GM12878 (cell line): ENCODE results near the gene CWF19L2. TPM values are rescaled to one million over a fixed set of nuclear protein-coding genes. Genes with fewer than 3 reads are reported as not detected.

Experiments
- ATAC-seq: fragments of 200-7000 bp; cut with Tn5 transposase; 3 replicates; pipeline ENCODE4 v1.9.1; 2020; ENCODE audit warnings: mild to moderate bottlenecking, moderate library complexity
- BruUV-seq: library from RNA; stranded (reverse); fragments of 400-500 nt; replicated peaks from 2 replicates; lab custom pipeline; 2021; lab: Mats Ljungman, UMichigan
- CTCF ChIA-PET: fragments of 300-600 bp; sonication (Branson Sonifier 250); formaldehyde crosslinking; extraction: SDS; loops from one replicate; lab custom pipeline; 2021; ENCODE audit warnings: inconsistent platforms; lab: Yijun Ruan, JAX
- POLR2A ChIA-PET: fragments of 350-600 bp; formaldehyde crosslinking; extraction: SDS; loops from one replicate; lab custom pipeline; 2021; ENCODE audit warnings: inconsistent platforms; lab: Charles Lee
- RAD21 ChIA-PET: fragments of 300-600 bp; sonication (Branson Sonifier 250); formaldehyde crosslinking; loops from one replicate; lab custom pipeline; 2023; ENCODE audit warnings: antibody characterized with exemption; ENCODE audit not compliant: unreplicated experiment; lab: Charles Lee
- SMC1A ChIA-PET: fragments of 300-600 bp; sonication (Branson Sonifier 250); formaldehyde crosslinking; loops from one replicate; lab custom pipeline; 2023; ENCODE audit not compliant: unreplicated experiment, uncharacterized antibody; lab: Charles Lee
- DNase-seq: peaks from one replicate; pipeline ENCODE4 v3.0.0-alpha.2; 2011; ENCODE audit warnings: low read depth, low spot score
- FAIRE-seq: peaks from 3 replicates; lab custom pipeline; 2011; peaks lifted over from hg19 to GRCh38; lab: Jason Lieb, UNC
- H2AFZ ChIP-seq: 2 replicates; pipeline ENCODE4 v1.6.0; 2011; ENCODE audit warnings: low read depth, low read length, control low read depth; ENCODE audit not compliant: control insufficient read depth
- H3K27ac ChIP-seq: 2 replicates; pipeline ENCODE4 v1.5.1; 2011; ENCODE audit warnings: control low read depth; ENCODE audit not compliant: control insufficient read depth, insufficient read depth
- H3K27me3 ChIP-seq, 2 experiments: replicated peaks in 1 of 2; 2 replicates each; pipeline versions ENCODE4 v1.6.0 to v1.6.1; 2011; ENCODE audit warnings: low read length in 1 of 2; ENCODE audit not compliant: control insufficient read depth in 2 of 2, insufficient read depth in 2 of 2
- H3K36me3 ChIP-seq, 2 experiments: 2 replicates each; pipeline ENCODE4 v1.5.1; 2011; ENCODE audit warnings: low read length in 1 of 2; ENCODE audit not compliant: control insufficient read depth in 2 of 2, insufficient read depth in 2 of 2
- H3K4me1 ChIP-seq: 2 replicates; pipeline ENCODE4 v1.6.1; 2011; ENCODE audit warnings: mild to moderate bottlenecking, low read length, moderate library complexity, mixed read lengths; ENCODE audit not compliant: control insufficient read depth, insufficient read depth
- H3K4me2 ChIP-seq: 2 replicates; pipeline ENCODE4 v1.6.0; 2011; ENCODE audit warnings: control low read depth; ENCODE audit not compliant: control insufficient read depth, insufficient read depth
- H3K4me3 ChIP-seq: fragments of 200-600 bp; sonication (generic); 2 replicates; pipeline ENCODE4 v1.5.1; 2016
- H3K79me2 ChIP-seq: 2 replicates; pipeline ENCODE4 v1.6.0; 2011; ENCODE audit warnings: low read length; ENCODE audit not compliant: control insufficient read depth, insufficient read depth
- H3K9ac ChIP-seq: 2 replicates; pipeline ENCODE4 v1.8.0; 2011; ENCODE audit warnings: low read length, control low read depth, mixed read lengths; ENCODE audit not compliant: control insufficient read depth, insufficient read depth
- H3K9me3 ChIP-seq: replicated peaks from 3 replicates; pipeline ENCODE4 v1.5.1; 2011; ENCODE audit warnings: mild to moderate bottlenecking, low read length; ENCODE audit not compliant: control insufficient read depth, insufficient read depth
- H4K20me1 ChIP-seq: 2 replicates; pipeline ENCODE4 v1.6.0; 2011; ENCODE audit not compliant: control insufficient read depth, insufficient read depth
- BMI1 ChIP-seq: fragments of 450-650 bp; IDR thresholded peaks from 2 replicates; pipeline ENCODE4 v1.6.1; 2016; ENCODE audit warnings: mild to moderate bottlenecking, moderate library complexity, borderline replicate concordance
- BRCA1 ChIP-seq: IDR thresholded peaks from 2 replicates; pipeline ENCODE4 v1.6.1; 2011; ENCODE audit warnings: low read depth, low read length, improper control_type of control experiment
- CHD2 ChIP-seq: IDR thresholded peaks from 2 replicates; pipeline ENCODE4 v1.6.1; 2011; ENCODE audit warnings: low read depth, low read length, improper control_type of control experiment, borderline replicate concordance
- CHD4 ChIP-seq: fragments of 200-600 bp; sonication (generic); IDR thresholded peaks from 2 replicates; pipeline ENCODE4 v1.6.1; 2016; ENCODE audit warnings: mild to moderate bottlenecking
- CREB1 ChIP-seq: IDR thresholded peaks from 2 replicates; pipeline ENCODE4 v1.6.1; 2012; ENCODE audit warnings: low read depth, mild to moderate bottlenecking, inconsistent platforms
- GATAD2B ChIP-seq: fragments of 450-650 bp; conservative IDR thresholded peaks from 2 replicates; pipeline ENCODE4 v1.6.1; 2017; ENCODE audit warnings: low read depth, mild to moderate bottlenecking, moderate library complexity
- JUNB ChIP-seq: IDR thresholded peaks from 2 replicates; pipeline ENCODE4 v1.6.1; 2016; ENCODE audit warnings: antibody characterized with exemption, mild to moderate bottlenecking
- MEF2A ChIP-seq: IDR thresholded peaks from 2 replicates; pipeline ENCODE4 v1.6.1; 2011; ENCODE audit warnings: low read depth, mild to moderate bottlenecking, low read length, moderate library complexity; ENCODE audit not compliant: insufficient read depth
- MTA3 ChIP-seq: IDR thresholded peaks from 2 replicates; pipeline ENCODE4 v1.6.1; 2012; ENCODE audit warnings: low read length, inconsistent platforms, borderline replicate concordance
- RAD51 ChIP-seq: fragments of 450-650 bp; IDR thresholded peaks from 2 replicates; pipeline ENCODE4 v1.6.1; 2016; ENCODE audit warnings: moderate library complexity, mild to moderate bottlenecking, inconsistent platforms
- RBBP5 ChIP-seq: fragments of 200-600 bp; sonication (generic); conservative IDR thresholded peaks from 2 replicates; pipeline ENCODE4 v1.6.1; 2016
- SIN3A ChIP-seq: IDR thresholded peaks from 2 replicates; pipeline ENCODE4 v1.6.1; 2012; ENCODE audit warnings: low read depth, low read length, improper control_type of control experiment
- SMAD5 ChIP-seq: IDR thresholded peaks from 2 replicates; pipeline ENCODE4 v1.6.1; 2016; ENCODE audit warnings: antibody characterized with exemption, low read depth
- WGBS: methylation state at CpG from one replicate; pipeline ENCODE4 v1.1.6; 2016; ENCODE audit warnings: low lambda C conversion rate; ENCODE audit not compliant: insufficient replicate concordance, insufficient coverage; ENCODE audit errors: missing lambda C conversion rate; 5-methylcytosine and 5-hydroxymethylcytosine counted together
- in situ Hi-C: fragments of 300-500 bp; cut with MboI; formaldehyde crosslinking; loops from 9 replicates; pipeline ENCODE4 v1.14.3; 2018; ENCODE audit warnings: mixed read lengths
- intact Hi-C: fragments of 100-400 bp; cut with micrococcal nuclease; formaldehyde crosslinking; loops from one replicate; pipeline ENCODE4 v1.14.2; 2022; ENCODE audit not compliant: unreplicated experiment
- polyA plus RNA-seq, 11 experiments: library from polyadenylated mRNA; depleted of rRNA in 4 of 11; unstranded in 6 of 11; stranded (reverse) in 5 of 11; fragments of >200 nt; fragmentation: Nextera tagmentation in 4 of 11; fragmentation: Illumina TruSeq in 1 of 11; extraction: Ambion mirVana in 4 of 11; extraction: Trizol in 1 of 11; gene quantifications; 1 replicate in 1 of 11; 2 replicates in 10 of 11; pipeline versions ENCODE4 v1.2.1 to v1.2.3, GENCODE V29; 2011 to 2016; ENCODE audit warnings: inconsistent platforms in 2 of 11, missing spikeins in 2 of 11, low read depth in 1 of 11
- total RNA-seq, 4 experiments: library from RNA; depleted of rRNA in 3 of 4; stranded (reverse); fragments of >200 nt in 3 of 4; fragmentation: Illumina TruSeq in 1 of 4; extraction: Trizol in 1 of 4; gene quantifications; 2 replicates each; pipeline versions ENCODE4 v1.2.1 to v1.2.3, GENCODE V29; 2013 to 2021
- TF ChIP-seq, protein P1 (sequence below): fragments of 450-650 bp; IDR thresholded peaks from 2 replicates; pipeline ENCODE4 v1.6.1; 2016; ENCODE audit warnings: mild to moderate bottlenecking, moderate library complexity, borderline replicate concordance
- TF ChIP-seq, protein P2 (sequence below): IDR thresholded peaks from 2 replicates; pipeline ENCODE4 v1.6.1; 2012; ENCODE audit warnings: low read length, inconsistent platforms
- TF ChIP-seq, protein P3 (sequence below): IDR thresholded peaks from 2 replicates; pipeline ENCODE4 v1.6.1; 2012; ENCODE audit warnings: low read depth, low read length, improper control_type of control experiment

The CWF19L2 gene
- total and polyA plus RNA-seq, 10 of the 15 experiments (the other 5 are each of a cell fraction or from before 2014, with no cell fraction given) = 4.5 to 18.8 (median 7.2) TPM

DNA sequence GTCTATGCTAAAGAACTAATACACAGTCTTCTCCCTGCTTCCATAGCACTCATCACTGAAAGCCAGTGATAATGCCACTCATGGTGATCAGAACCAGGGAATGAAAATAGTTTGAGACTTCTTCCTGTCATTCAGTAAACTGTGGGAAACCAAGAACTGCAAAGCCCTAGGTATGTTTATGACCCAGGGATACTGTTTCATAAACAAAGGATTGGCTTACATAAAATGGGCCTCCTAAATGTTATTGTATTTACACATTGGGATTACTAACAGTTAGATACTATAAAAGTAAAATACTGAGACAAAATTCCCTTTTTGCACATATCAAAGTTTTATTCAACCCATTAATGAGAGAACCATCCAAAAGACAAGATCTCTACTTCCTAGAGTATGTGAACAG, 21.3 kb upstream of the CWF19L2 start:
- CTCF ChIA-PET = no interaction called here
- no peak for FAIRE-seq

DNA sequence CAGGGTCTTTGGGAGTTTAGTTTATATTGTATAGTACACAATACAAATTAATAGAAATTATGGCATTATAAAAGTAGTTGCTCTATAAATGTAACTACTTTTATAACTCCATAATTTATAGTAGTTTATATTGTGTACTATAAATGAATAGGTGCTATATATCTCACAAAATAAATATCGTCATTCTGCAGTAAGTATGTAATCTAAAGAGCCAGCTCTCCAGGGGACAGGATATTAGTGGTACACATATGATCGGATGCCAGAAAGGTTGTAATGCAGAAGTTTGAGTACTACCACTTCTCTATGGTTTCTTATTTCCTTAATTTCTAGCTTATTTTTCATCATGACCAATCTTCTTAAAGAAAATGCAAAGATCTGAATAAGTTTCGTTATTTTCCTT, 20.2 kb upstream of the CWF19L2 start:
- H3K27ac ChIP-seq = no peak overlapping the region
- in situ Hi-C loops = no loop called here
- no peaks in the 10 kb centered on the region; a peak in 1 of 4 replicates for H3K27me3 ChIP-seq
- ChIA-PET POLR2A (no interaction called here), CTCF (no interaction called here), RAD21 (no interaction called here), SMC1A (interaction anchor here (0.5 to 1.4 kb wide), 2 partner anchors 28 to 211 kb away, joined by 3 read pairs; no protein-coding TSS in a partner anchor)
- no peaks in the 10 kb centered on the region for H4K20me1 ChIP-seq
- no peaks in the 10 kb centered on the region for H3K9me3 ChIP-seq
- no peak overlapping the region for H3K4me2 ChIP-seq
- no peak overlapping the region for H2AFZ ChIP-seq
- WGBS = 42% methylated on average over 3 of the region's 3 CpGs
- no peak overlapping the region for H3K4me3 ChIP-seq
- ATAC-seq = no peak
- FAIRE-seq = no peak
- H3K9ac ChIP-seq = no peak overlapping the region
- intact Hi-C loops = no loop called here
- BruUV-seq = no TSS peak
- no peaks in the 10 kb centered on the region for H3K79me2 ChIP-seq
- no peaks in the 10 kb centered on the region for H3K4me1 ChIP-seq
- DNase-seq = no peak
- no peaks in the 10 kb centered on the region for H3K36me3 ChIP-seq
- no peak for TF ChIP-seq CHD4
- no peak for TF ChIP-seq RAD51
- TF ChIP-seq, protein P1, sequence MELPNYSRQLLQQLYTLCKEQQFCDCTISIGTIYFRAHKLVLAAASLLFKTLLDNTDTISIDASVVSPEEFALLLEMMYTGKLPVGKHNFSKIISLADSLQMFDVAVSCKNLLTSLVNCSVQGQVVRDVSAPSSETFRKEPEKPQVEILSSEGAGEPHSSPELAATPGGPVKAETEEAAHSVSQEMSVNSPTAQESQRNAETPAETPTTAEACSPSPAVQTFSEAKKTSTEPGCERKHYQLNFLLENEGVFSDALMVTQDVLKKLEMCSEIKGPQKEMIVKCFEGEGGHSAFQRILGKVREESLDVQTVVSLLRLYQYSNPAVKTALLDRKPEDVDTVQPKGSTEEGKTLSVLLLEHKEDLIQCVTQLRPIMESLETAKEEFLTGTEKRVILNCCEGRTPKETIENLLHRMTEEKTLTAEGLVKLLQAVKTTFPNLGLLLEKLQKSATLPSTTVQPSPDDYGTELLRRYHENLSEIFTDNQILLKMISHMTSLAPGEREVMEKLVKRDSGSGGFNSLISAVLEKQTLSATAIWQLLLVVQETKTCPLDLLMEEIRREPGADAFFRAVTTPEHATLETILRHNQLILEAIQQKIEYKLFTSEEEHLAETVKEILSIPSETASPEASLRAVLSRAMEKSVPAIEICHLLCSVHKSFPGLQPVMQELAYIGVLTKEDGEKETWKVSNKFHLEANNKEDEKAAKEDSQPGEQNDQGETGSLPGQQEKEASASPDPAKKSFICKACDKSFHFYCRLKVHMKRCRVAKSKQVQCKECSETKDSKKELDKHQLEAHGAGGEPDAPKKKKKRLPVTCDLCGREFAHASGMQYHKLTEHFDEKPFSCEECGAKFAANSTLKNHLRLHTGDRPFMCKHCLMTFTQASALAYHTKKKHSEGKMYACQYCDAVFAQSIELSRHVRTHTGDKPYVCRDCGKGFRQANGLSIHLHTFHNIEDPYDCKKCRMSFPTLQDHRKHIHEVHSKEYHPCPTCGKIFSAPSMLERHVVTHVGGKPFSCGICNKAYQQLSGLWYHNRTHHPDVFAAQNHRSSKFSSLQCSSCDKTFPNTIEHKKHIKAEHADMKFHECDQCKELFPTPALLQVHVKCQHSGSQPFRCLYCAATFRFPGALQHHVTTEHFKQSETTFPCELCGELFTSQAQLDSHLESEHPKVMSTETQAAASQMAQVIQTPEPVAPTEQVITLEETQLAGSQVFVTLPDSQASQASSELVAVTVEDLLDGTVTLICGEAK = no peak
- TF ChIP-seq CREB1 = no peak
- TF ChIP-seq, protein P2, sequence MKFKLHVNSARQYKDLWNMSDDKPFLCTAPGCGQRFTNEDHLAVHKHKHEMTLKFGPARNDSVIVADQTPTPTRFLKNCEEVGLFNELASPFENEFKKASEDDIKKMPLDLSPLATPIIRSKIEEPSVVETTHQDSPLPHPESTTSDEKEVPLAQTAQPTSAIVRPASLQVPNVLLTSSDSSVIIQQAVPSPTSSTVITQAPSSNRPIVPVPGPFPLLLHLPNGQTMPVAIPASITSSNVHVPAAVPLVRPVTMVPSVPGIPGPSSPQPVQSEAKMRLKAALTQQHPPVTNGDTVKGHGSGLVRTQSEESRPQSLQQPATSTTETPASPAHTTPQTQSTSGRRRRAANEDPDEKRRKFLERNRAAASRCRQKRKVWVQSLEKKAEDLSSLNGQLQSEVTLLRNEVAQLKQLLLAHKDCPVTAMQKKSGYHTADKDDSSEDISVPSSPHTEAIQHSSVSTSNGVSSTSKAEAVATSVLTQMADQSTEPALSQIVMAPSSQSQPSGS = no peak
- TF ChIP-seq SIN3A = no peak
- no peak for TF ChIP-seq CHD2
- TF ChIP-seq MEF2A = no peak
- TF ChIP-seq MTA3 = no peak

More for the DNA sequence above, 21.3 kb upstream of the CWF19L2 start:
- H3K4me1 ChIP-seq = no peaks in the 10 kb centered on the region
- no TSS peak for BruUV-seq
- H3K4me3 ChIP-seq = no peak overlapping the region
- H3K9me3 ChIP-seq = no peaks in the 10 kb centered on the region
- H3K36me3 ChIP-seq = no peaks in the 10 kb centered on the region
- intact Hi-C loops (no loop called here), in situ Hi-C loops (no loop called here)
- H3K4me2 ChIP-seq = no peak overlapping the region
- TF ChIP-seq JUNB (no peak), BMI1 (no peak), SMAD5 (no peak), RBBP5 (no peak), BRCA1 (no peak), GATAD2B (no peak)
- TF ChIP-seq, protein P3, sequence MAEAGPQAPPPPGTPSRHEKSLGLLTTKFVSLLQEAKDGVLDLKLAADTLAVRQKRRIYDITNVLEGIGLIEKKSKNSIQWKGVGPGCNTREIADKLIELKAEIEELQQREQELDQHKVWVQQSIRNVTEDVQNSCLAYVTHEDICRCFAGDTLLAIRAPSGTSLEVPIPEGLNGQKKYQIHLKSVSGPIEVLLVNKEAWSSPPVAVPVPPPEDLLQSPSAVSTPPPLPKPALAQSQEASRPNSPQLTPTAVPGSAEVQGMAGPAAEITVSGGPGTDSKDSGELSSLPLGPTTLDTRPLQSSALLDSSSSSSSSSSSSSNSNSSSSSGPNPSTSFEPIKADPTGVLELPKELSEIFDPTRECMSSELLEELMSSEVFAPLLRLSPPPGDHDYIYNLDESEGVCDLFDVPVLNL = no peak
- SMC1A ChIA-PET = interaction anchor here (1.0 kb wide), 1 partner anchor 84 kb away, joined by 3 read pairs; no protein-coding TSS in a partner anchor
- H2AFZ ChIP-seq = no peak overlapping the region
- no peak overlapping the region for H3K27ac ChIP-seq
- no peaks in the 10 kb centered on the region for H4K20me1 ChIP-seq
- H3K27me3 ChIP-seq = no peaks in the 10 kb centered on the region; a peak in 2 of 4 replicates
- POLR2A ChIA-PET = no interaction called here
- ATAC-seq = no peak
- no peak overlapping the region for H3K9ac ChIP-seq
- RAD21 ChIA-PET = no interaction called here
- DNase-seq = no peak
- no peaks in the 10 kb centered on the region for H3K79me2 ChIP-seq
